Upper lobe of left lung (tissue), 6 donors: ENCODE data around the gene UAP1. TPM values are rescaled to one million over a fixed set of nuclear protein-coding genes. Genes with fewer than 3 reads are reported as not detected.
"Not testable (repeated sequence)": the region's sequence is repeated elsewhere in the genome, so short reads cannot be mapped to it uniquely, and the experiment has no call there.

Source experiments
- ATAC-seq, 2 donors: fragments of 200-7000 bp; cut with Tn5 transposase; one replicate each; pipeline ENCODE4 v1.9.1; 2022; ENCODE audit warnings: mild to moderate bottlenecking in 2 of 2, moderate library complexity in 2 of 2; ENCODE audit not compliant: low FRiP score in 2 of 2
- DNase-seq, 2 donors: peaks; one replicate each; pipeline ENCODE4 v3.0.0-alpha.2; 2019 to 2020
- H3K27ac ChIP-seq, 4 donors: fragments of 200-600 bp; sonication (generic); one replicate each; pipeline ENCODE4 v1.5.1; 2016 to 2019
- H3K27me3 ChIP-seq, 4 donors: fragments of 200-600 bp; sonication (generic); one replicate each; pipeline ENCODE4 v1.5.1; 2017 to 2019
- H3K36me3 ChIP-seq, 4 donors: fragments of 200-600 bp; sonication (generic); one replicate each; pipeline ENCODE4 v1.5.1; 2016 to 2019
- H3K4me1 ChIP-seq, 4 donors: fragments of 200-600 bp; sonication (generic); one replicate each; pipeline ENCODE4 v1.5.1; 2018 to 2019
- H3K4me3 ChIP-seq, 4 donors: fragments of 200-600 bp; sonication (generic); one replicate each; pipeline ENCODE4 v1.5.1; 2017 to 2019; ENCODE audit warnings: mild to moderate bottlenecking in 2 of 4, moderate library complexity in 1 of 4
- H3K9me3 ChIP-seq, 4 donors: fragments of 200-600 bp; sonication (generic); one replicate each; pipeline ENCODE4 v1.5.1; 2018 to 2019
- EP300 ChIP-seq, 4 donors: sonication (generic); formaldehyde crosslinking; IDR thresholded peaks; one replicate each; pipeline ENCODE4 v1.5.1; 2017; ENCODE audit warnings: antibody characterized with exemption in 4 of 4, control low read depth in 2 of 4
- POLR2A ChIP-seq, 4 donors: fragments of 450-650 bp; IDR thresholded peaks; one replicate each; pipeline ENCODE4 v1.5.1; 2016 to 2017; ENCODE audit warnings: antibody characterized with exemption in 4 of 4, mild to moderate bottlenecking in 2 of 4
- POLR2AphosphoS5 ChIP-seq, 2 donors: sonication (generic); formaldehyde crosslinking; IDR thresholded peaks; one replicate each; pipeline ENCODE4 v1.5.1; 2017; ENCODE audit warnings: antibody characterized with exemption in 2 of 2
- WGBS, 2 donors: methylation state at CpG; one replicate each; pipeline ENCODE4 v1.1.5; 2017 to 2018; 5-methylcytosine and 5-hydroxymethylcytosine counted together
- total RNA-seq, 6 donors: library from RNA; depleted of rRNA in 4 of 6; stranded (reverse); fragments of >200 nt in 4 of 6; gene quantifications; one replicate each; pipeline versions ENCODE4 v1.1.0 to v1.2.1, GENCODE V29; 2016 to 2021
- TF ChIP-seq, protein P1 (sequence below), 6 experiments: fragments of 450-650 bp in 4 of 6; fragments of 200-600 bp in 2 of 6; sonication (generic) in 2 of 6; IDR thresholded peaks; one replicate each; pipeline ENCODE4 v1.5.1; 2016 to 2019; ENCODE audit warnings: antibody characterized with exemption in 6 of 6
- donor health status: DM: no; HTN: no; CAD: no; lungs with moderate emphysema.
- donor health status: DM: no; HTN: yes; CAD: no; lungs with severe emphysema.

The UAP1 gene
- total RNA-seq, 6 donors from 2014 or later = 12.6 to 69.0 (median 35.2) TPM

DNA sequence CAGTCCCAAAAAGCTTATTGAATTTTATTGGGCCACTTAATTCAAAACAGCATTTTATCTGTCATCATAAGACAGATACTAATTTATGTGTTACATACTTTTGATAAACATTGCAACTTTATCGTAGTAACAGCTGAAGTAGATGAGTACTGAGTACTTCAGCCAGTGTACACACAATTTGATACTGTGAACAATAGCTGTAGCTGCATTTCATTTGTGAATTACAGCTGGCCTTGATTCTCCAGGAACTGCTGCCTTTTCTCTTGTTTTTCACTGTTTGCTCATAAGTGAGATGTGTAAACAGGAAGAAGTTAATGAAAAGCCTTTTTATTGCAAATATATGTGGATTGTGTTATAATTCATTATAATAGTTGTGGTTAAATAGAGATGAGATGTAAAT, 10.2 kb downstream of the UAP1 start:
- WGBS, 2 donors = 46 to 68% methylated on average over 1 of the region's 1 CpG

GRCh38 chr1:162573136-162573535, 11.6 kb downstream of the UAP1 start:
- no peak for ATAC-seq
- H3K36me3 ChIP-seq = peaks cover 0 to 6% (median 2%) of the 10 kb centered on the region in 4 donors
- no peak overlapping the region for H3K27ac ChIP-seq
- WGBS, 2 donors = 89 to 92% methylated on average over 1 of the region's 1 CpG
- peaks cover 0 to 19% (median 8%) of the 10 kb centered on the region in 4 donors for H3K4me1 ChIP-seq
- DNase-seq = no peak
- H3K27me3 ChIP-seq = no peaks in the 10 kb centered on the region
- no peak for TF ChIP-seq POLR2A (IDR thresholded peaks at IDR 0.05)
- no peak for TF ChIP-seq EP300 (IDR thresholded peaks at IDR 0.05)
- no peak overlapping the region for H3K4me3 ChIP-seq
- no peaks in the 10 kb centered on the region for H3K9me3 ChIP-seq

More for the DNA sequence above, 10.2 kb downstream of the UAP1 start:
- Histone ChIP-seq H3K36me3 (peaks cover 0 to 8% (median 1%) of the 10 kb centered on the region in 4 donors), H3K4me1 (peaks cover 0 to 19% (median 8%) of the 10 kb centered on the region in 4 donors), H3K9me3 (no peaks in the 10 kb centered on the region), H3K27ac (peak overlapping the region in 1 of 4 donors; percentile 9), H3K27me3 (no peaks in the 10 kb centered on the region), H3K4me3 (no peak overlapping the region)
- DNase-seq = no peak
- no peak for ATAC-seq
- no peak for TF ChIP-seq EP300 (IDR thresholded peaks at IDR 0.05)
- no peak for TF ChIP-seq POLR2AphosphoS5 (IDR thresholded peaks at IDR 0.05)
- TF ChIP-seq, protein P1, sequence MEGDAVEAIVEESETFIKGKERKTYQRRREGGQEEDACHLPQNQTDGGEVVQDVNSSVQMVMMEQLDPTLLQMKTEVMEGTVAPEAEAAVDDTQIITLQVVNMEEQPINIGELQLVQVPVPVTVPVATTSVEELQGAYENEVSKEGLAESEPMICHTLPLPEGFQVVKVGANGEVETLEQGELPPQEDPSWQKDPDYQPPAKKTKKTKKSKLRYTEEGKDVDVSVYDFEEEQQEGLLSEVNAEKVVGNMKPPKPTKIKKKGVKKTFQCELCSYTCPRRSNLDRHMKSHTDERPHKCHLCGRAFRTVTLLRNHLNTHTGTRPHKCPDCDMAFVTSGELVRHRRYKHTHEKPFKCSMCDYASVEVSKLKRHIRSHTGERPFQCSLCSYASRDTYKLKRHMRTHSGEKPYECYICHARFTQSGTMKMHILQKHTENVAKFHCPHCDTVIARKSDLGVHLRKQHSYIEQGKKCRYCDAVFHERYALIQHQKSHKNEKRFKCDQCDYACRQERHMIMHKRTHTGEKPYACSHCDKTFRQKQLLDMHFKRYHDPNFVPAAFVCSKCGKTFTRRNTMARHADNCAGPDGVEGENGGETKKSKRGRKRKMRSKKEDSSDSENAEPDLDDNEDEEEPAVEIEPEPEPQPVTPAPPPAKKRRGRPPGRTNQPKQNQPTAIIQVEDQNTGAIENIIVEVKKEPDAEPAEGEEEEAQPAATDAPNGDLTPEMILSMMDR (IDR thresholded peaks at IDR 0.05) = no peak
- no peak for TF ChIP-seq POLR2A (IDR thresholded peaks at IDR 0.05)

GRCh38 chr1:162578071-162578700, 16.7 kb downstream of the UAP1 start:
- no peak for TF ChIP-seq EP300 (IDR thresholded peaks at IDR 0.05)
- no peak for TF ChIP-seq POLR2AphosphoS5 (IDR thresholded peaks at IDR 0.05)
- Histone ChIP-seq H3K27me3 (no peaks in the 10 kb centered on the region), H3K9me3 (no peaks in the 10 kb centered on the region), H3K4me1 (no peaks in the 10 kb centered on the region), H3K4me3 (no peak overlapping the region), H3K36me3 (peaks cover 0 to 49% (median 15%) of the 10 kb centered on the region in 4 donors), H3K27ac (no peak overlapping the region)
- 90 to 92% methylated on average over 4 of the region's 4 CpGs for WGBS, 2 donors
- no peak for DNase-seq
- no peak for ATAC-seq

DNA sequence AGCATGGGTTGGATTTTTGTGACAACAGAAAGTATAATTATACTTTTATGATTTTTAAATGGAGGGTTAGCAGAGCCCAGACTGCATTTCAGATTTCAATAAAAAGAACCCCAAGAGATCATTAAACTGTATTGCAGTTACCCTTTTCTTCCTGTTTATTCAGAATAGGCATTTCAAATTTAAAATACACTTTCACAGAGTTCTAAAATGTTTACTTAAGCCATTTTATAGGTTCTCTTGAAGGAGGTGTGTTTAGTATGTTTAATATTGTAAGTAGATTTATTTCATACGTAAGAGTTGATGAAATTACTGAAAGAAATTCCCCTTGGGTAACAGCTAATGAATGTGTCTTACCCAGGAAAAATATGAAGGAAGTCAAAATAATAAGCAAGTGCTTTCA, 17.4 kb downstream of the UAP1 start:
- no peak overlapping the region for H3K4me3 ChIP-seq
- ATAC-seq = no peak
- peaks cover 0 to 56% (median 17%) of the 10 kb centered on the region in 4 donors for H3K36me3 ChIP-seq
- 52 to 67% methylated on average over 1 of the region's 1 CpG for WGBS, 2 donors
- no peaks in the 10 kb centered on the region for H3K4me1 ChIP-seq
- no peak overlapping the region for H3K27ac ChIP-seq
- no peaks in the 10 kb centered on the region for H3K9me3 ChIP-seq
- TF ChIP-seq POLR2AphosphoS5 (IDR thresholded peaks at IDR 0.05) (no peak), POLR2A (IDR thresholded peaks at IDR 0.05) (no peak), EP300 (IDR thresholded peaks at IDR 0.05) (no peak)
- TF ChIP-seq, protein P1 (IDR thresholded peaks at IDR 0.05) = no peak
- no peak for DNase-seq
- no peaks in the 10 kb centered on the region for H3K27me3 ChIP-seq

DNA sequence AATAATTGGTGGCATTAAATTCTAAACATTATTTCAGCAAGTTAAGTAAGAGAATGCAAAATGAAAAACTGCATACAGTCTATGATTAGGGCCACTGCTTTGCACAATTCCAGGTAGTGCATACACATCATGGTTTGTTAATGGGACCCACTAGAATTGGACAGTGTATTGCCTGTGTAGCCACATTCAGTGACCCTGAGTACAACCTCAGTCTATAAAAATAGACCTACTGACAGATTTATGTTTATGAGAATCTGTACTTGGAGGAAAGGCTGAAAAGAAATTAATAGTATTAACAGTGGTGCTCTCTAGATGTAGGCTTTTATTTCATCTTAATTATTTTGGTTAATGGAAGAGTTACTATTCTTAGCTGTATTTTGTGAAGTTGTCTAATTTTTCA, 18.8 kb downstream of the UAP1 start:
- H3K27me3 ChIP-seq = no peaks in the 10 kb centered on the region
- H3K4me1 ChIP-seq = no peaks in the 10 kb centered on the region
- DNase-seq (no peak), ATAC-seq (no peak)
- H3K27ac ChIP-seq = no peak overlapping the region
- TF ChIP-seq, protein P1 (IDR thresholded peaks at IDR 0.05) = no peak
- TF ChIP-seq POLR2A (IDR thresholded peaks at IDR 0.05) (no peak), POLR2AphosphoS5 (IDR thresholded peaks at IDR 0.05) (no peak), EP300 (IDR thresholded peaks at IDR 0.05) (no peak)
- H3K9me3 ChIP-seq = no peaks in the 10 kb centered on the region
- peaks cover 0 to 70% (median 23%) of the 10 kb centered on the region in 4 donors for H3K36me3 ChIP-seq
- H3K4me3 ChIP-seq = no peak overlapping the region

- DNase-seq, H3K27ac ChIP-seq, H3K4me1 ChIP-seq, H3K9me3 ChIP-seq, H3K27me3 ChIP-seq, H3K4me3 ChIP-seq, ATAC-seq: not testable (repeated sequence)
- H3K36me3 ChIP-seq = peaks cover 0 to 78% (median 26%) of the 10 kb centered on the region in 4 donors
- 81 to 88% methylated on average over 6 of the region's 6 CpGs for WGBS, 2 donors
These were observed 21.4 kb downstream of the UAP1 start for GRCh38 chr1:162582901-162583300.

- WGBS, 2 donors = 97 to 98% methylated on average over 4 of the region's 4 CpGs
- DNase-seq, H3K4me1 ChIP-seq, H3K27me3 ChIP-seq, H3K9me3 ChIP-seq, H3K27ac ChIP-seq, H3K4me3 ChIP-seq: not testable (repeated sequence)
- peaks cover 0 to 80% (median 26%) of the 10 kb centered on the region in 4 donors for H3K36me3 ChIP-seq
- ATAC-seq = peak in 1 of 2 donors; percentile 20
These were observed 23.6 kb downstream of the UAP1 start for GRCh38 chr1:162585101-162585500.
